ENCODE data around the gene MGLL.

DNA sequence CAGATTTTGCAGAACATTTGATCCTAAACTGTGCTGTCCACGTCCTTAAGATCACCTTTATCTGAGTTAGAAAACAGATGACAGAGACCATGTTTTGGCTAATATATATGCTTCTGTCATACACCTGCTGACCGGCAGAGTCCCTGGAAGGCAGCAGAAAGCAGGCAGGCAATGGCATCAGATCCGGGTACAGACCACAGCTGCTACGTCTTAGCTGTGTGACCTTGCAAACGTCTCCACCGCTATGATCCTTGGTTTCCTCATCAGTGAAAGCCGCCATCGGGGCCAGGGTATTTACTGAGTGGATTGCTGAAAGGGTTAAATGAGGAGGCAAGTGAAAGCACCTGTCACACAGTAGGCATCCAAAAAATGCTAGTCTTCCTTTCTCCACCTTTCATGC, 77.4 kb downstream of the MGLL start:
- TF ChIP-seq CTCF (IDR thresholded peaks at IDR 0.05; ENCODE audit: insufficient read depth, low read depth, low read length) (no peak), EZH2 (IDR thresholded peaks at IDR 0.05; ENCODE audit: insufficient read depth, low read length) (no peak)
